A549 (cell line): ENCODE results near the gene C19orf33. TPM values are rescaled to one million over a fixed set of nuclear protein-coding genes. Genes with fewer than 3 reads are reported as not detected.

Experiments used
- ATAC-seq, 2 experiments: fragments of 200-7000 bp in 1 of 2; fragments of >200 bp in 1 of 2; cut with Nextera tagmentation in 1 of 2; cut with Tn5 transposase in 1 of 2; 3 replicates each; pipeline versions ENCODE4 v1.8.0 to v1.9.1; 2018 to 2020; ENCODE audit warnings: mild to moderate bottlenecking in 1 of 2, moderate library complexity in 1 of 2
- CTCF ChIA-PET: fragments of 300-600 bp; sonication (Branson Sonifier 250); formaldehyde crosslinking; extraction: SDS; loops from one replicate; lab custom pipeline; 2021; ENCODE audit warnings: antibody characterized with exemption, inconsistent platforms; lab: Yijun Ruan, JAX
- POLR2A ChIA-PET: fragments of 350-600 bp; formaldehyde crosslinking; extraction: SDS; loops from one replicate; lab custom pipeline; 2021; ENCODE audit warnings: antibody characterized with exemption, inconsistent platforms; lab: Yijun Ruan, JAX
- DNase-seq, 2 experiments: peaks; one replicate each; pipeline versions ENCODE4 v3.0.0 to v3.0.0-alpha.2; 2011 to 2016; ENCODE audit warnings: low read depth in 1 of 2, low spot score in 1 of 2
- FAIRE-seq: peaks from 2 replicates; lab custom pipeline; 2011; peaks lifted over from hg19 to GRCh38; lab: Jason Lieb, UNC
- H3K27ac ChIP-seq, 2 experiments: fragments of >200 bp; sonication (Bioruptor Twin); formaldehyde crosslinking; 3 replicates each; pipeline ENCODE4 v1.5.1; 2016 to 2017
- H3K4me1 ChIP-seq: fragments of >200 bp; sonication (Bioruptor Twin); formaldehyde crosslinking; 3 replicates; pipeline ENCODE4 v1.6.1; 2016
- H3K4me2 ChIP-seq: fragments of >200 bp; sonication (Bioruptor Twin); formaldehyde crosslinking; 3 replicates; pipeline ENCODE4 v1.6.1; 2016
- H3K4me3 ChIP-seq: fragments of >200 bp; sonication (Bioruptor Twin); formaldehyde crosslinking; 3 replicates; pipeline ENCODE4 v1.5.1; 2016
- H3K9me3 ChIP-seq: fragments of >200 bp; sonication (Bioruptor Twin); formaldehyde crosslinking; 3 replicates; pipeline ENCODE4 v1.6.1; 2016
- ATOH8 ChIP-seq: fragments of 250-450 bp; sonication (Bioruptor Pico); IDR thresholded peaks from 2 replicates; pipeline ENCODE4 v1.5.0; 2020; ENCODE audit warnings: low read depth, mild to moderate bottlenecking, moderate library complexity
- EHMT2 ChIP-seq: fragments of 200-600 bp; sonication (generic); IDR thresholded peaks from 2 replicates; pipeline ENCODE4 v1.6.1; 2016; ENCODE audit warnings: antibody characterized with exemption, low read depth, mild to moderate bottlenecking, moderate library complexity
- ESRRA ChIP-seq: fragments of 150-350 bp; IDR thresholded peaks from 2 replicates; pipeline ENCODE4 v1.6.1; 2014; ENCODE audit warnings: mild to moderate bottlenecking, low read length, borderline replicate concordance
- FOSB ChIP-seq: fragments of 250-450 bp; sonication (Bioruptor Pico); IDR thresholded peaks from 2 replicates; pipeline ENCODE4 v1.5.0; 2020; ENCODE audit warnings: mild to moderate bottlenecking, moderate library complexity
- HMGXB4 ChIP-seq: fragments of 250-450 bp; sonication (Bioruptor Pico); IDR thresholded peaks from 2 replicates; pipeline ENCODE4 v1.5.0; 2021; ENCODE audit warnings: mild to moderate bottlenecking, moderate library complexity, borderline replicate concordance
- HOXB5 ChIP-seq: fragments of 250-450 bp; sonication (Bioruptor Pico); IDR thresholded peaks from 2 replicates; pipeline ENCODE4 v1.5.0; 2020; ENCODE audit warnings: mild to moderate bottlenecking, moderate library complexity
- JUN ChIP-seq, 2 experiments: fragments of >200 bp; sonication (Bioruptor Twin); formaldehyde crosslinking; IDR thresholded peaks; 2 replicates in 1 of 2; 3 replicates in 1 of 2; pipeline ENCODE4 v1.6.1; 2016 to 2017
- JUNB ChIP-seq: fragments of >200 bp; sonication (Bioruptor Twin); formaldehyde crosslinking; IDR thresholded peaks from 2 replicates; pipeline ENCODE4 v1.6.1; 2016
- NFE2L2 ChIP-seq: fragments of 150-350 bp; conservative IDR thresholded peaks from 2 replicates; pipeline ENCODE4 v1.6.1; 2014; ENCODE audit warnings: low read length
- NPAS2 ChIP-seq: fragments of 250-450 bp; sonication (Bioruptor Pico); IDR thresholded peaks from 2 replicates; pipeline ENCODE4 v1.8.0; 2022; ENCODE audit warnings: mild to moderate bottlenecking, moderate library complexity, borderline replicate concordance
- PBX3 ChIP-seq: IDR thresholded peaks from 2 replicates; pipeline ENCODE4 v1.6.1; 2012
- PHF8 ChIP-seq: fragments of 200-600 bp; sonication (generic); IDR thresholded peaks from 2 replicates; pipeline ENCODE4 v1.6.1; 2016; ENCODE audit warnings: low read depth, mild to moderate bottlenecking, antibody characterized with exemption, moderate library complexity, borderline replicate concordance
- RARB ChIP-seq: fragments of 250-450 bp; sonication (Bioruptor Pico); IDR thresholded peaks from 2 replicates; pipeline ENCODE4 v1.8.0; 2021; ENCODE audit warnings: mild to moderate bottlenecking, moderate library complexity
- REST ChIP-seq: fragments of 200-600 bp; sonication (generic); IDR thresholded peaks from 2 replicates; pipeline ENCODE4 v1.6.1; 2016; ENCODE audit warnings: antibody characterized with exemption, mild to moderate bottlenecking, moderate library complexity
- RNF2 ChIP-seq: fragments of 200-600 bp; sonication (generic); IDR thresholded peaks from 2 replicates; pipeline ENCODE4 v1.6.1; 2016; ENCODE audit warnings: low read depth, mild to moderate bottlenecking, antibody characterized with exemption, moderate library complexity, borderline replicate concordance
- SREBF2 ChIP-seq: fragments of 450-650 bp; IDR thresholded peaks from 2 replicates; pipeline ENCODE4 v1.6.1; 2014; ENCODE audit warnings: mild to moderate bottlenecking, moderate library complexity
- TP53 ChIP-seq: fragments of 250-450 bp; sonication (Bioruptor Pico); IDR thresholded peaks from 2 replicates; pipeline ENCODE4 v1.5.0; 2021; ENCODE audit warnings: mild to moderate bottlenecking, moderate library complexity
- ZFP36 ChIP-seq: fragments of 450-650 bp; IDR thresholded peaks from 2 replicates; pipeline ENCODE4 v1.6.1; 2014; ENCODE audit warnings: borderline replicate concordance; ENCODE audit not compliant: partially characterized antibody
- WGBS: methylation state at CpG from one replicate; pipeline ENCODE4 v1.1.6; 2017; ENCODE audit errors: missing lambda C conversion rate; 5-methylcytosine and 5-hydroxymethylcytosine counted together
- polyA plus RNA-seq, 4 experiments: library from polyadenylated mRNA; depleted of rRNA in 3 of 4; stranded (reverse); fragments of >200 nt; fragmentation: RNase III in 1 of 4; extraction: RNeasy Plus Mini Kit Qiagen cat#74134 plus additional on column Dnase treatment in 1 of 4; gene quantifications; 2 replicates in 3 of 4; 3 replicates in 1 of 4; pipeline ENCODE4 v1.2.3, GENCODE V29; 2011 to 2017

C19orf33 gene
- polyA plus RNA-seq, 2 of the 4 experiments (the other 2 are of a cell fraction): 302 to 489 TPM

- Histone ChIP-seq H3K9me3 (no peaks in the 10 kb centered on the region), H3K4me3 (no peak overlapping the region), H3K4me1 (peaks cover 20% of the 10 kb centered on the region), H3K4me2 (no peak overlapping the region), H3K27ac (no peak overlapping the region)
- ATAC-seq (no peak), FAIRE-seq (no peak), DNase-seq (no peak)
- TF ChIP-seq NFE2L2 (no peak), SREBF2 (no peak), RNF2 (no peak), PBX3 (no peak), REST (no peak), ESRRA (no peak), JUNB (no peak), RARB (CRISPR knock-in tag) (no peak), HOXB5 (no peak), FOSB (CRISPR knock-in tag) (no peak), PHF8 (no peak), JUN (IDR thresholded peaks at IDR 0.05) (no peak), ZFP36 (no peak), HMGXB4 (no peak), NPAS2 (CRISPR knock-in tag) (no peak), EHMT2 (no peak), TP53 (no peak), ATOH8 (no peak)
- ChIA-PET CTCF (interaction anchor here (0.7 to 3.0 kb wide), 13 partner anchors 10 to 392 kb away, joined by 3 to 11 read pairs (median 4); partner anchors contain the start of genes C19orf33, CATSPERG and SPINT2), POLR2A (interaction anchor here (1.9 kb wide), 1 partner anchor 8 kb away, joined by 5 read pairs; no protein-coding TSS in a partner anchor)
- 88% methylated on average over 8 of the region's 8 CpGs for WGBS
These were observed 10.0 kb upstream of the C19orf33 start for GRCh38 chr19:38294090-38294489.
